Mononuclear cell (primary cell): Measurements from ENCODE around the gene MUCL3. TPM values are rescaled to one million over a fixed set of nuclear protein-coding genes. Genes with fewer than 3 reads are reported as not detected.
"Not testable (repeated sequence)": the region's sequence is repeated elsewhere in the genome, so short reads cannot be mapped to it uniquely, and the experiment has no call there.

Source experiments
- H3K27me3 ChIP-seq: 2 replicates; pipeline ENCODE4 v1.6.0; 2011; ENCODE audit warnings: low read length, control low read depth; ENCODE audit not compliant: insufficient read depth
- H3K4me1 ChIP-seq: 2 replicates; pipeline ENCODE4 v1.5.1; 2011; ENCODE audit warnings: mild to moderate bottlenecking, low read length, control low read depth; ENCODE audit not compliant: insufficient read depth
- H3K4me3 ChIP-seq: 2 replicates; pipeline ENCODE4 v1.5.1; 2011; ENCODE audit warnings: mild to moderate bottlenecking, low read length, moderate library complexity
- H3K9me3 ChIP-seq: 2 replicates; pipeline ENCODE4 v1.5.1; 2011; ENCODE audit warnings: low read depth, mild to moderate bottlenecking, control low read depth, low read length
- total RNA-seq: library from RNA; depleted of rRNA; stranded (reverse); fragments of >200 nt; gene quantifications from one replicate; pipeline ENCODE4 v1.2.3, GENCODE V29; 2012

Gene MUCL3
- total RNA-seq, 1 donor = not detected

DNA sequence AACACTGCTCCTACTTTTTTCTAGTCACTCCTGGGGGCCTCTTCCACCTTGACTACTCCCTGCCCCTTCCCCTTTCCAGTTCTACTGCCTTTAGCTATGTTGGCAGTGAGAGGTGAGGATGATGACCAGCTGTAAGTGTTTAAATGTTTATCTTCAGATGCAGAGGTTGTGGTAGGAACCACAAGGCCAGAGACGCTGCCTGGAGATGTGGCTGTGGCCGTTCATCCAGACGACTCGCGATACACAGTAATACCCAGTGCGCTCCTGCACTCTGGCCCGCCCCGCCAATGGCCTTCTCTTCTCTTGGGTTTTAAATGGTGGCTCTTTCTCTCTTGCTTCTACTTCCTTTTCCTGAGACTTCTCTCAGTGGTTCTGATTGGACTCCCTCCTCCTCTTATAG lies 22.1 kb upstream of the MUCL3 start:
- Histone ChIP-seq H3K27me3 (no peaks in the 10 kb centered on the region), H3K4me3 (no peak overlapping the region), H3K4me1 (peaks cover 16% of the 10 kb centered on the region), H3K9me3 (no peaks in the 10 kb centered on the region)

- Histone ChIP-seq H3K4me1 (no peaks in the 10 kb centered on the region), H3K27me3 (no peaks in the 10 kb centered on the region), H3K4me3 (no peak overlapping the region), H3K9me3 (no peaks in the 10 kb centered on the region)
Measured at GRCh38 chr6:30922447-30922852, 18.3 kb upstream of the MUCL3 start.

DNA sequence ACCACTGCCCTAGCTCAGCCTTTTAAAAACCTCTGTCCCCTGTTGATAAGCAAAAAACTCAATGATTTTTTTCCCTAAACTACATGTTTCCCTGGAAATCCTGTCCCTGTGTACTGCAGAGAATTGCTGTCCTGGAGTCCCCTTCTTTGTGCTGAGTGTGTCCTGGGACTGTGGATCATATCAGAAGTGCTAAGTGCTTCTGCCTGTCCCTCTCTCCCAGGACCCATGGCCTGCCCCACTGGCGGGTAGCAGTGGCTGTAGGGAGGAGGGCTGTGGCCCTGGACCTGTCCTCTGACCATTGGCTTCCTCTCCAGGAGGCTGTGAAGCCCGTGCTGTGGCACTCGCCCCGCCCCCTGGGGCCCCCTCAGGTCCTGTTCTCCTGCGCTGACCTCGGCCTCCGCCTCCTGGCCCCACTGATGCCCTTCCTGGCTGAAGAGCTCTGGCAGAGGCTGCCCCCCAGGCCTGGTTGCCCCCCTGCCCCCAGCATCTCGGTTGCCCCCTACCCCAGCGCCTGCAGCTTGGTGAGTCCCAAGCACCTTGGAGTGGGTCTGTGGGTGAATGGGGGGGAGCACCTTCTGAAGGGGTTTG lies 16.6 kb upstream of the MUCL3 start:
- H3K9me3 ChIP-seq, H3K4me3 ChIP-seq, H3K27me3 ChIP-seq, H3K4me1 ChIP-seq: not testable (repeated sequence)

DNA sequence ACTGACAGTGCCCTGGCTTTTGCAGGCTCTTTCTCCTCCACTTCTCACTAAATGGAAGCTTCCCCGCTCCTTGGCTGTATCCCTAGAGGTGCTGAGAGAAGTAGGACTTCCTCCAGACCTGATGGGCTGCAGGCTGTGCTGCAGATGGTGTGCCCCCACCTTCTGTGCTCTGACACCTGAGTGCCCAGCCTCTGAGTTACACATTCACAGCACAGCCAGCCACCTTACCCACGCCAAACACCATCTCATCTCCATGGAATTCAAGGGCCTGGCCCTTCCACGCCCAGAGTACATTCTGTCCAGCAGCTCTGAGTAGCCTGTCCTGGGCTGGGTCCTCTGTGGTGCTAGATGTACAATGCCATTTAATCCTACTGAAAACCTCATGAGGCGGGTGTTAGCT lies 14.1 kb upstream of the MUCL3 start:
- Histone ChIP-seq H3K27me3 (no peaks in the 10 kb centered on the region), H3K4me3 (no peak overlapping the region), H3K4me1 (no peaks in the 10 kb centered on the region), H3K9me3 (no peaks in the 10 kb centered on the region)

- not testable (repeated sequence) for H3K27me3 ChIP-seq, H3K4me1 ChIP-seq, H3K9me3 ChIP-seq
Measured at GRCh38 chr6:30927080-30927479, 13.7 kb upstream of the MUCL3 start.

DNA sequence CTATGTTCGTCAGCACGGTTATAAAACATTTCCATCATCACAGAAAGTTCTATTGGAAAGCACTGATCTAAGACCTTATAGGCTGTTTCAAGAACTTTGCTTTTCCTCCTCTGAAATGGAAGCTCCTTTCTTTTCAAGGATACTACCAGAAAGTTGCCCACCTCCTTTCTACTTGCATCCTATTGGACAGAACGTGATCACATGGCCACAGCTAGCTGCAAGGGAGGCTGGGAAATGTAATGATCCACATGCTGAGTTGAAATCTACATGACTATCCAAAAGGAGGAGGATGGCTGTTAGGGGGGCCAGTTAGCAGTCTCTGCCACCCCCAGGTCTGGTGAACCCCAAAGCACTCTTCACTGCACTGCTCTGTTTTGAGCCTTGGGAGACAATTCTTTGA lies 12.1 kb upstream of the MUCL3 start:
- no peaks in the 10 kb centered on the region for H3K4me1 ChIP-seq
- no peaks in the 10 kb centered on the region for H3K9me3 ChIP-seq
- no peak overlapping the region for H3K4me3 ChIP-seq
- no peaks in the 10 kb centered on the region for H3K27me3 ChIP-seq

More at GRCh38 chr6:30927080-30927479, 13.7 kb upstream of the MUCL3 start:
- H3K4me3 ChIP-seq = not testable (repeated sequence)

DNA sequence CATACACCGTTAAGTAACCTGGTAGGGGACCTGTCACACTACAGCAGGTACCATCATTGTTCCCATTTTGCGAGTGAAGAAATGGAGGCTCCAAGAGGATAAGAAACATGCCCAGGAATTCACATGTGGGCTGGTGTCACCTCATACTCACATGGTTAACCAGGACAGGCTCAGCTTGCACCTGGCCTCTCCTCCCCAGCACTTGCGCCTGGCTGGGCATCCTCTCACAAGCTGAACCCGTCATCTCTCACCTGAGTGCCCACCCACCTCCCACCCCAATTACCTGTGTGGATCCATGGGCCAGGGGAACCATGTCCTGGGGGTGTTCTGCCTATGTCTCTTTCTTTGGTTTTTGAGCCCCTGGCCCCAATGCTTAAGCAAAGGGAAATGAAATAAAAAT lies 10.3 kb upstream of the MUCL3 start:
- Histone ChIP-seq H3K4me1 (no peaks in the 10 kb centered on the region), H3K27me3 (no peaks in the 10 kb centered on the region), H3K9me3 (no peaks in the 10 kb centered on the region), H3K4me3 (no peak overlapping the region)

DNA sequence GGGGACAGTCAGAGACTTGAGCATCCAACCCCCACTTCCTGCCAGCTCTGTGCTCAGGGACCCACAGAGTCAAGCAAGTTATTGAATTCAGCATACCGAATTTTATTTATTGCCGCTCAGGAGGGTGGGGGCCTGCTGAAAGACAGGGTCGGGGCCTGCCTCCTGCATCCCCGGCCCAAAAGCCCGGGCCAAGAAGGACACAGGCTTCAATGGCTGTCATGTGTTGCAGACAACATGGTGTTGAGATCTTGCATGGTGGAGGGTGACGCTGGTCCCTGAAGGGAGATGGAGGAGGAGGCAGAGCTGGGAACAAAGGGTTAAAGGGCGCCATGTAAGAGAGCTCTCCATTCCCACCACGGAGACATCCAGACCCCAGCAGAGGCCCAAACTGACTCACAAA lies 9.5 kb upstream of the MUCL3 start:
- H3K27me3 ChIP-seq = no peaks in the 10 kb centered on the region
- no peak overlapping the region for H3K4me3 ChIP-seq
- no peaks in the 10 kb centered on the region for H3K9me3 ChIP-seq
- no peaks in the 10 kb centered on the region for H3K4me1 ChIP-seq

GRCh38 chr6:30931969-30932645 lies 8.7 kb upstream of the MUCL3 start, which contains the start of gene SFTA2:
SFTA2 (minus strand) TSS chr6:30932170; CDS start chr6:30932096, 74 bp downstream.
- Histone ChIP-seq H3K27me3 (no peaks in the 10 kb centered on the region), H3K9me3 (no peaks in the 10 kb centered on the region), H3K4me1 (no peaks in the 10 kb centered on the region), H3K4me3 (no peak within 1 kb of the TSS)

GRCh38 chr6:30932665-30933365 lies 8.0 kb upstream of the MUCL3 start:
- no peaks in the 10 kb centered on the region for H3K9me3 ChIP-seq
- H3K4me1 ChIP-seq = no peaks in the 10 kb centered on the region
- no peak overlapping the region for H3K4me3 ChIP-seq
- H3K27me3 ChIP-seq = no peaks in the 10 kb centered on the region

DNA sequence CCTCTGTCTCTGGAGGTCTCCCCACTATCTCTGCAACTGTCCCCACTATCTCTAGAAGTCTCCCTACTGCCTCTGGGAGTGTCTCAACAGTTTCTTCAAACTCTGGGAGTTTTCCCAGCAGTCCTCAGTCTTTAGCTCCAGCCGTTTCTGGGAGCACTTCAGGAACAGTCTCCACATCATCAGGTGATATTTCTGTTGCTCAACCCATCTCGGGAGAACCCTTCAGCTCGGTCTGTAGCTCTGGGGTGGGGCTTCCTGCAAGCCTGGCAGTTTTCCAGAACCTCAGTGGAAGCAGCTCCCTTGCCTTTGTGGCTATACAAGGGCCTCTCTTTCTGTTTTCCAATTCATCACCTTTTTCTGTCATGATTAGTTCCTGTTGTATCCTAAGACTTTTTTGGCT lies 5.8 kb upstream of the MUCL3 start:
- Histone ChIP-seq H3K9me3 (no peaks in the 10 kb centered on the region), H3K4me3 (no peak overlapping the region), H3K27me3 (no peaks in the 10 kb centered on the region), H3K4me1 (no peaks in the 10 kb centered on the region)

- peaks cover 6% of the 10 kb centered on the region for H3K27me3 ChIP-seq
- H3K9me3 ChIP-seq = no peaks in the 10 kb centered on the region
- no peaks in the 10 kb centered on the region for H3K4me1 ChIP-seq
- H3K4me3 ChIP-seq = no peak overlapping the region
Measured at GRCh38 chr6:30937265-30937664, 3.5 kb upstream of the MUCL3 start.

- no peak overlapping the region for H3K4me3 ChIP-seq
- peaks cover 18% of the 10 kb centered on the region for H3K27me3 ChIP-seq
- H3K9me3 ChIP-seq = no peaks in the 10 kb centered on the region
- H3K4me1 ChIP-seq = no peaks in the 10 kb centered on the region
Measured at GRCh38 chr6:30938730-30939129, 2.0 kb upstream of the MUCL3 start.

DNA sequence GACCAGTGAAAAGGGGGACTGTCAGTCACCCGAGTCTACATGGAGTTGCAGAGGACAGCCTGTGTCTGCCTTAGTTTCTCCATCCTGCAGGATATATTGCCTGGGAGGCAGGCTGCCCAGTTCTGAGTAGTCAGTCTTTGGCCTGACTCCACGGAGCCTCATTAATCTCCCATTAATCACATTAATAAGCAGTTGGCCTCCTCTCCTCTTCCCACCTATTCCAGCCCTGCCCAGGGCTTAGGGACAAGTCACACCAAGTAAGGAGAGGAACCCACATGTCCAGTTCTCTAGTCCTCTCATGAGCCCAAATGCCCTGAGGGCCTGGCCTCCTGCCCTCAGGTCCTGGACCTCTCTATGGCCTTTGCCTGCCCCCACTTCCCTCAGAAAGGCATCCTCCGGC lies 1.3 kb upstream of the MUCL3 start:
- H3K4me3 ChIP-seq = no peak overlapping the region
- peaks cover 20% of the 10 kb centered on the region for H3K27me3 ChIP-seq
- H3K4me1 ChIP-seq = no peaks in the 10 kb centered on the region
- no peaks in the 10 kb centered on the region for H3K9me3 ChIP-seq

- Histone ChIP-seq H3K27me3 (peaks cover 26% of the 10 kb centered on the region), H3K4me3 (no peak overlapping the region), H3K4me1 (no peaks in the 10 kb centered on the region), H3K9me3 (no peaks in the 10 kb centered on the region)
Measured at GRCh38 chr6:30942338-30943060, 1.7 kb downstream of the MUCL3 start.
